HG02588 (cell line): ENCODE measurements around the gene YWHAH.

ENCODE experiments used
- ATAC-seq: cut with Tn5 transposase; IDR thresholded peaks from one replicate; pipeline ENCODE4 v1.9.1; 2021; ENCODE audit warnings: mild to moderate bottlenecking, moderate library complexity; ENCODE audit not compliant: unreplicated experiment

The YWHAH gene

DNA sequence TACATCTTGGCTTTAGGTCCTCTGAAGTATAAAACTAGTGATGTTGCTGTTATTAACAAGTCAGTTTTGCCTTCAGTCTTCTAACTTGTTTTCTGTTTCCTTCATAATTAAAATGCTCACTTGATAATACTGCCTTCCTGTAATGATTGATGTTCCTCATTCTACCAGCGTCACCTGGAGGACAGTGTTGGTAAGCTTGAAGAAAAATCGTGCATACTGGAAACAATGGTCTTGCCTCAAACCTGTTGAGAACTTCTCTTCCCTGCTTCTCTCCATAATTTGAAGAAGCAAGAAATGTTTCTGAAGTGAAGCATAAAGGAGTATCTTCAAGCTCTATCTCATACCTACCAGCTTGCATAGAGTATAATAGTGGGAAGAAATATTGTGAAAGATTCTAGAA lies 3.0 kb downstream of the YWHAH start:
- ATAC-seq = no peak

DNA sequence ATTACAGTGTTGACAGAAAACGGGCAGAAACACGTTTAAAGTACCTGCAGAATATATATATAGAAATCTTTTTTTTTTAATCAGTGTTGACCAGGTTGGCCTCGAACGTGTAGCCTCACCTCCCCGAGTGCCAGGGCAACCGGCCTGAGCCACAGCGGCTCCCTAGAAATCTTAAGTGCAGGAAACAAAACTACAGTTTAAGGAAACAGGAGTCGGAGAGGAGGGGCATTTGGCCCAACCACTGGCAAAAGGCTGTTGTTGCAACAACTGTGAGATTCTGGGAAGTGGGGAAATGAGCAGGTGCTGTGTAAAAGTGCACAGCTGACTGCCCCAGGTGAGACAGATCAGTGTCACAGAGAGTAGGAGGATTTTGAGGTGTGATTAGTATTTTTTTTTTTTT lies 3.7 kb downstream of the YWHAH start:
- no peak for ATAC-seq

DNA sequence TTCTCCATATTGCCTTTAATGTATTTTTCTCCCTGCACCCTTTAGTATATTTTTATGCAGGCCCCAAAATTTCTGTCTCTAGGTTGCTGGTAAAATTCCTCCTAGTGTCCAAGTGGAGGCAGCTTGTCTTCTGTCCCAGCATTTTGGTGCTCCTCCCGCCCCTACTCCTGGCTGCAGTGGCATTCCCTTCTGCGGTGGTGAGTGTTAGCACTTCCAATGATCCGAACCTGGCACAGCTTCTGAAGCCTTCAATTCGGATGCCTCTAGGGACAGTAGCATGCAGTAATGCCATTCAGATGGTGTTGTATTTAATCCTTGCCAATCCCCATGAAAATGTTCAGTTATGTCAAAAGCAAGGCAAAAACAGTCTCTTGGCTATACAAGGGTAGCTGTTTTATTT lies 5.9 kb downstream of the YWHAH start:
- no peak for ATAC-seq

DNA sequence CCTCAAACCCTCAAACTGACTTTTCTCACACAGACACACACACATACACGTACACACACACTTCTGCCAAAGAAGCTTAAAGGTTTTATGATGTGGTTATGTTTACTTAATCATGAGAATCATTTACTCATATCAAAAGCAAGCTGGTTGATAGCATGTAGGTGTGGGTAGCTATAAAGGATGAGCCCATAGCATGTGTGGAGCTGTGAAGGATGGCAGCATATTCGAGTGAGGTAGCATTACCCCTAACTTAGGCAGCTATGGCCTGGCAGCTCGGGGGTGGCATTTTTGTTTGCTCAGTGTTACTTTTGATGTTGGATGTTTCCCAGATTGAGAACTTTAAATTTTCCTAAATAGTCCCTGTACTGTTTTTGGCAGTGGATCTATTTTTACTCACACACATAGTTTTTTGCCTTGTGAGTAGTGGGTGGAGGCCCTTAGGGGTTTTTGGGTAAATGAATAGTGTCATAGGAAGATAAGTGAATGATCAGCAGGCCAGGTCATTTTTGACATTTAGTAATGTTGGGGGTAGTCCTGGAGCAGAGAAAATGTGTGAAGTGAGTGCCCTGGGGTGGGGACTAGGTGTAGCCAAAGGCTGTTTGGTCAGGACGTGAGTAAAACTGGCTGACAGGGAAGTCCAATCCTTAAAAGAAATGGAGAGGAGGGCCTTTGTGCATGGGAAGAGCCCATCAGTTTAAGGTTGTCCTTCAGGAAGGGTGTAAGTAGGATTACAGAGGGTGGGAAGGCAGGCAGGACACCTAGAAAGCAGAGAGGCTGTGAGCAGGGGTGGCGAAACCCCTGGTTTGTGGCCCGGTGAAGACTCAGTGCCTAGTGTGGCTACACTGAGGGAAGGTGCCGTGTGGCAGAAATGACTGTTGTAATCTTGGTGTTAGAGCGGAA lies 7.1 kb downstream of the YWHAH start:
- no peak for ATAC-seq

DNA sequence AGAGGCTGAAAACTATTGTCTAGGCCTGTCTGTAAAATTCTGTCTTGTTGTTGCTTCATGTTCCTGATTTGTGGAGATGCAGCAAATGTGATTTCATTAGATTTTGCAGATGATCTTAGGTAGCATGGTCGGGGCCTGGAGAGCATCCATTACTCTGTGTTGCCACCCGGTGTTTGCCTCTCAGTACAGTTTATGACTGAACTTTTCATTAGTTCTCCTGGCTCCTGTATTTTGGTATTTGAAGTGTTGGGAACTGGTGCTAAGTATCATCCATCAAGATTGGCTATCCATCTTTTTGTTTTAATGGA lies 7.7 kb downstream of the YWHAH start:
- no peak for ATAC-seq

DNA sequence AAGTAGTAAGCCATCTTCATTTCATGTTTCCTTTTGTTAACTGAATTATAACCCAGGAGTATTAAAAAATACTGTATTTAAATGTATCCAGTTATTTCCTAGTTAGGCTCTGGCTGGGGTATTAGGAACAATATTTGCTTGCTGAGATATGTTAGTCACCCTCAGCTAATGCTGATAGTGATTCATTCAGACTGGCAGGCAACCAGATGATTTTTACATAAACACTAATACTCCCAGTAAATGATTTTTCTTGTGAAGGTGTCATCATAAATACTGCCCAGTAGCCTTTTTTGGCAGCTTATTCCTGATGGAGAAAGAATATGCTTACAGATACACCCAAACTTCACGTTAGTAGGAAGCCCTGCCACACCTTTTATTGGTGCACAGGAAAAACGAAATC lies 8.1 kb downstream of the YWHAH start:
- no peak for ATAC-seq

DNA sequence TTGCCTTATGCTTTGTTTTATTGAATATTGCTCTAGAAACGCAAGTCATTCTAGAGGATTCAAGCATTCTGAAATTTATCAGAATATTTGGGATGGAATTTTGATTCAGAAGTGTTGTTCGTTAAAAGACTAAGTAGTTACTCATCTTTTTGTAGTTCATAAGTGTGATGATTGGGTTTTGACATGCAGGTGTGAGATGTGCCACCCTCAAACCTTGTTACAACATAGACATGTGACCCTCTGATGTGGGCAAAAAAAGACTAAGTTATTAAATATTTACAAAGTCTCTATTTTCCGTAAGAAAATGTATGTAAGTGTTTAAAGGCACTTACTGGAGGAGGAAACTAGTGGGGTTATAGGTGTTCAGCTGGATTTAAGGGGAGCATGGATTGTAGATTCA lies 8.9 kb downstream of the YWHAH start:
- no peak for ATAC-seq

DNA sequence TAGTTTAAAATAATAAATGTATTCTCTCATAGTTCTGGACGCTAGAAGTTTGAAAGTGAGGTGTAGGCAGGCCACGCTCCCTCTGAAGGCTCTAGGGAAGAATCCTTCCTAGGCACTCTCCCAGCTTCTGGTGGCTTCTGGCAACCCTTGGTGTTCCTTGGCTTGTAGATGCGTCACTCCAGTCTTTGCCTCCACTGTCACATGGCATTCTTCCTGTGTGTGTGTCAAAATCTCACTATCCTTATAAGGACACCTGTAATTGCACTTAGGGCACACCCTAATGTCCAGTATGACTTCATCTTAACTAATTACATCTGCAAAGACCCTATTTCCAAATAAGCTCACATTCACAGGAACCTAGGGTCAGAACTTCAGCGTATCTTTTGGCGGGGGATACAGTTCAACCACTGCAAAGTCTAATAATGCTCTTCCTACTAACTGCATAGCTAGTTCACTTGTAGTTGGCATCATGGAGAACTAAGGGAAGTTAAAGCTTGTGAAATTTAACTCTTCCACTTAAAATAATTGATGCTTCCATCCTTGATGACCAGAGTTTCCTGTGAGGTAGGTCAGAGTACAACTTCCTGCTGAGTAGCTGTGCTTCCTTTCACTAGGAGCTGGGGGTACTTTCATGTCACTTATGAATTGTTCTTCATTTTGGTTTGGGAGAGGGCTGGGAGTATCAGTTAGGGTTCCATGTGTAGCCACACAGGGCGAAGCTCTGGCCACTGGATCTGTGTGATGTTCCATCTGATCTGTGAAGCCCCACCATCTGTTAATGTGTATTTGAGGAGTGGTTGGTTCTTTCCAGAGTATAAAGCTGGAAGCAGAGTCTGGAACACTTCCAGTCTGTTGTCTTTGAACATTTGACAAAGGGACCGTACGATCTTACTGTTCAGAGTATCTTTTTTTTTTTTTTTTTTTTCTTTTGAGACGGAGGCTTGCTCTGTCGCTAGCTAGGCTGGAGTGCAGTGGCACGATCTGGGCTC lies 10.5 kb downstream of the YWHAH start:
- no peak for ATAC-seq

DNA sequence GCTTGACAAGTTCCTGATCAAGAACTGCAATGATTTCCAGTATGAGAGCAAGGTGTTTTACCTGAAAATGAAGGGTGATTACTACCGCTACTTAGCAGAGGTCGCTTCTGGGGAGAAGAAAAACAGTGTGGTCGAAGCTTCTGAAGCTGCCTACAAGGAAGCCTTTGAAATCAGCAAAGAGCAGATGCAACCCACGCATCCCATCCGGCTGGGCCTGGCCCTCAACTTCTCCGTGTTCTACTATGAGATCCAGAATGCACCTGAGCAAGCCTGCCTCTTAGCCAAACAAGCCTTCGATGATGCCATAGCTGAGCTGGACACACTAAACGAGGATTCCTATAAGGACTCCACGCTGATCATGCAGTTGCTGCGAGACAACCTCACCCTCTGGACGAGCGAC lies 12.0 kb downstream of the YWHAH start:
- no peak for ATAC-seq

DNA sequence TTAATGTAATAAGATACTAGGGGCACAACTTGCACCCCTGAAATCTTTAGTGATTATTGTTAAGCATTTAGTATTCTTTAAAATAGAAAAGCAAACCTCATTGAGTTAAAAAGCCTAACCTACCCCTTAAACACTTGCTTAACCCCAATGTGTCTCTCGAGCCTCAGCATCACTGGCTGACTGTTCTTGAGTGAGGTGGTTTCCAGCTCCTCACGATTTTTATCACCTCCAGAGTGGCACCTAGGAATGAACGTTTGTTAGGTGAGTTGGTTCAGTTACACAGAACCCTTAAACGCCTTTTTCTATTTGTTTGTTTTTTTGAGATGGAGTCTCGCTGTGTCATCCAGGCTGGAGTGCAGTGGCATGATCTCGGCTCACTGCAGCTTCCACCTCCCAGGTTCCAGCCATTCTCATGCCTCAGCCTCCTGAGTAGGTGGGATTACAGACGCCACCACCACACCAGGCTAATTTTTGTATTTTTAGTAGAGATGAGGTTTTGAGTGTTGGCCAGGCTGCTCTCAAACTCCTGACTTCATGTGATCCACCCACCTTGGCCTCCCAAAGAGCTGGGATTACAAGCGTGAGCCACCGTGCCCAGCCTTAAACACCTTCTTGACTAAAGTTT lies 13.7 kb downstream of the YWHAH start:
- ATAC-seq = no peak

DNA sequence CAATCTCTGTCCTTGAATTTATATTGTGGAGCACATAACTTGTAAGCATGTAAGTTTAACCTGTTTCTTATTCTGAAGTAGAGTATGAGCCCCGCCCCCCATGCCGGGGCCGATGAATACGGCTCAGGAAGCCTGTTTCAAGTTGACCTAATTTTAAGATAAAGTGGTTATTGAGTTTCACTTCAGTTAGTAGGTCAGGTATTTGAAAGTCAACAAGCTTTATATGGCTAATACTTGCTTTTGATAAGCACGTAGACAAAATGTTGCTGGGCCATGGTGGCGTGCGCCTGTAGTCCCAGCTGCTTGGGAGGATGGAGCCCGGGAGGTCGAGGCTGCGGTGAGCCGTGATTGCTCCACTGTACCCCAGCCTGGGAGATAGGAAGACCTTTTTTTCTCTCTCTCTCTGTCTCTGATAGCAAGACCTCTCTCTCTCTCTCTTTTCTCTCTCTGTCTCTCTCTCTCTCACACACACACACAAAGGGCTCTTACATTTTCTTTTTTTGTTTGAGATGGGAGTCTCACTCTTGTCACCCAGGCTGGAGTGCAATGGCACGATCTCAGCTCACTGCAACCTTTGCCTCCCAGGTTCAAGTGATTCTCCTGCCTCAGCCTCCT lies 14.4 kb downstream of the YWHAH start:
- ATAC-seq = no peak

DNA sequence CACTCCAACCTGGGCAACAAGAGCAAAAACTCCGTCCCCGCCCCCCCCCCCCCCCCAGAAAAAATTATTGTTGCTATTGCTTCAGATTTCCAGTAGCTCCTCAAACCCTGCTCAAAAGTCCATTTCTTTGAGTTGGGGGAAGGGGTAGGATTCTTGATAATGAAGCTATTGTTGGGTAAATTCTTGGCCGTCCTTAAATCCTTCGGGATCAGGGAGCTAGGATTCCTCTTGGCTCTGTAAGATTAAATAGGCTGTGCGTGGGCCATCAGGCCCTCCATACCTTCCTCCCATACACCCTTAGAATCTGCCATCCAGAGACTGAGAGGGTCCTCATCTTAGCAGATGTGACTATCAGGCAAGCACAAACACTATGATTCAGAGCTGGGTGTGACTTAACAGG lies 16.4 kb downstream of the YWHAH start:
- no peak for ATAC-seq

DNA sequence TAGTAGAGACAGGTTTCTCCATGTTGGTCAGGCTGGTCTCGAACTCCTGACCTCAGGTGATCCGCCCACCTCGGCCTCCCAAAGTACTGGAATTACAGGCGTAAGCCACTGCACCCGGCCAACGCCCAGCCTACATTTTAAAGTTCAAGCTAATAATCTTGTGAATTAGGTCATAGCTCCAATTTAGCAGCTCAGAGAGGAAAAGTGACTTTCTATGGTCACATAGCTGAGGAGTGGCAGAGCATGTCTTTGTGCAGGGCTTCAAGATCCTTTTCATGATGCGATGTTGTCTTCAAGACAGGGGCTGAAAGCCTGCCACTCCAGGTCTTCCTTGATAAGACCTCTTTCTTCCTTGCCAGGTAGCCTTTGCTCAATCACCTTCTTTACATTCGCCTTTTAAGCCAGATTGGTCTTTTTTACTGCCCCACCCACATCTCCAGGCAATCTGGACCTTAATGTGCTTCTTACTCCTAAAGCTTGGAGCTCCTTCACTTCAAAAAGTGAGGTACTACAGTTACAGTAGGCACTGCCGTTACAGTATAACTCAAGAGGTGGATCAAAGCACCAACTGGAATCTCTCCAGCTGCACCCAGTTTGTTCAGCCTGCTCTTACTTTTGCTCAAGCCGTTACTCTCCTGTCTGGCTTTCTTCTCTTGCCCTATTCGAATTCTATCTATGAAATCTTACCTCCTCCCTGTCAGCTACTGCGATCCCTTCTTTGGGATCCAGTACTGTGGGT lies 18.2 kb downstream of the YWHAH start:
- no peak for ATAC-seq

DNA sequence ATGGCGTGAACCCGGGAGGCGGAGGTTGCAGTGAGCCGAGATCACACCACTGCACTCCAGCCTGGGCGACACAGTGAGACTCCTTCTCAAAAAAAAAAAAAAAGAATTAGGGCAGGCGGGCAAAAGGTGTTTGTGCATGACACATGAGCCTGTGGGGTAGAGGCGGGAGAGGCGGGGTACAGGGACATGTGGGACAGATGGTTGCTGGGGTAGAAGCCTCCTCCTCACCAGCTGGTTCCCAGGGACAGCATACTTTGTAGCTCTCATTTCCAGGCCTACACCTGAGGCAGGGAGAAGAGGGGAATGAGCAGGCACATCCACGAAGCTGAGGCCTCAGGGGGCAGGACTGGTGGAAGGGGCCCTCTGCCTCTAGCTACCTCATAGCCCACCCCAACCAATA lies 23.7 kb downstream of the YWHAH start:
- no peak for ATAC-seq

DNA sequence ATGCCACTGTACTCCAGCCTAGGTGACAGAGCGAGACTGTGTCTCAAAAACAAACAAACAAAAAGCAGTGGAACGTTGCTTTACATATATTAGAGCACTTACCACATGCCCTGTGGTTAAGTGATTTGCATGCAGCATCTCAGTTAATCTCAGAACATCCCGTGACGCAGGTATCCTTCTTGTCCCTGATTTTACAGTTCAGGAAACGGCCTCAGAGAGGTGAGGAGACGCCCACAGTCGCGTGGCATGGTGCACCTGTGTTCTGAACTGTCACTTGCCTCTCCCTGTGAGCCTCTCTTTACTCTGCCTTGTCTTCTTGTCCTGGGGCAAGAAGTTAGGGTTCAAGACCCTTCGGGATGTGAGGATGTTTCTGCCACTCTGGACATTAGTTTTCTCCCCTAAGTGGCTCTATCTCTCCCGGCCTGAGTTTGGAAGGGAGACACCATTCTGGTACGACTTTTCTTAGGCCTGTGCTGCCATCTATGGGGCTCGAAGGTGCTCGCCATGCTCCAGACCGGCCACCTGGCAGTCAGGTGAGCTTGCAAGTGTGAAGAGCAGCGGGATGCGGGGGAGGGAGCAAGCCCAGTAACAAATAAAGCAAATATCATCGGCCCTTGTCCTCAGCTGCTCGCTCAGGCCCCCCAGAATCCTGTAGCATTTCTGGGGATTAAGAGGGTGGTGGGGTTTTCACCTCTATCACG lies 25.6 kb downstream of the YWHAH start:
- no peak for ATAC-seq

DNA sequence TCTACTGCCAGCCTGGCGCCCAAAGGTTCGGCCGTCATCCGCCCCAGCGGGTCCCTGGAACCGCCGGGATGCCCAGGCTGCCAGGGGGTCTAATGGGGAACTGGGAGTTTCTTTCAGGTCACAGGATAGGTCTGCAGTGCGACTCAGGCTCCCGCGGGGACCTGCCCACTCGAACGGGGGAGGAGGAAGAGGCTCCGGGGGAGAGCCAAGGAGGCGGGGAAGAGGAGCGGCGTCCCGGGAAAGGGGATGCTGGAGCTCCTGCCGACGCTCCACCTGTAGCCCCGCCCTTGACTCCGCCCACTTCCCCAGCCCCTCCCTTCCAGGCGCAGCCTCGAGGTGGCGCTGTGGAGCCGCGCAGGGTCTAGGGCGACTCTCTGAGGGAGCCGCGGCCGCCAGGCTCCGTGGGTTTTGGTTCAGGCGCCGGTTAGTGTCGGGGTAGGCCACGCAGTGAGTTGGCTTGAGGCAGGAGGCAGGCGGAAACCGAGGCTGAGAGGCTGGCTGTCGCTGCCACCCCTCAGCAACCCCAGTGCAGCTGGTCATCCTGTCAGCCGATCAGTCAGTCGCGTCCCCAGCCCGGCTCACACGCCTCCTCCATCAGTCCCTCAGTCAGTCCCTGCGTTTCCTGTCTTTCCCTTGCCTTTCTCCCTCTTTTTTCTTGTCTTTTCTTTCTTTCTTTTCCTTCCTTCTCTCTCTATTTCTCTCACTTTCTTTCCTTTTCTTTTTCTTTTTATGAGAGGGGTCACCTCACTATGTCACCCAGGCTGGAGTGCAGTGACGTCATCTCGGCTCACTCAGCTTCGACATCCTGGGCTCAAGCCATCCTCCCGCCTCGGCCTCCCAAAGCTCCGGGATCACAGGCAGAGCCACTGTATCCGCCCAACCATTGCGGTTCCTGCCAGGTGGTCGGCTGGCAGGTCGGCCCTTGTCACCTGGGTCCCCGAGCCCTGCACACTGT lies 26.4 kb downstream of the YWHAH start:
- ATAC-seq = no peak

DNA sequence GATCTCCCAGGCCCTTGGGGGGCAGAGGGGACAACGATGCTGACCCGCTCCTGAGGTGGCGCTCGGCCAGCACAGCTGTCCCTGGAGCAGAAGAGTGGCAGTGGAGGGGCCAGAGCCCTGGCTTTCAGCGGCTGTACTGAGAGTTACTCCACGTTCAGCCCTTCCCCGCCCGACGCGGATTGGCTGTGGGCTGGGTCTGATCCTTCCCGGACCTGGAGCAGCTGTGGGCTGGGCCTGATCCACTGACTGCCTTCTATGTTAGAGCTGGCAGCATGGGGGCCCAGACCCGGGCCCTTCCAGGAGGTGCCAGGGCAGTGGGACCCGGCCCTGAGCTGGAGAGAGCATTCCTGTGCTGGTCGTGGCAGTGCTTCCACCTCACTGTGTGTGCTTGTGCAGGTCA lies 27.8 kb downstream of the YWHAH start:
- no peak for ATAC-seq

DNA sequence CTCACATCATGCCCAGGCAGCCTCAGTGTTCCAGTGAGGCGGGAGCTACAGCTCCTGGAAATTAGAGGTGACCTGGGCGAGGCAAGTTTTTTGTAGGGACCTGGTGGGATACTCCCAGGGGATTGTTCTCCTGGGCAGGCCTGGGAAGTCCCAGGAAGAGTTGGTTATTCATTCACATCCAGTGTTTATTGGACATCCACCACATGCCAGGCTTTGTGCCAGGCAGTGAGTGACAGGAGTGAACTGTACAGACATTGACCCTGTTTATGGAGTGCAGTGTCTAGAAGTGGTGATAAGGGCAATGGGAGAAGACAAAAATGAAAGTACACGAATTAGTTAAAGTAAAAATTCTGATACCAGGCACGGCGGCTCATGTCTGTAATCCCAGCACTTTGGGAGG lies 29.4 kb downstream of the YWHAH start:
- ATAC-seq = no peak
